Measurements from ENCODE around the gene GPX2.

- no peak for TF ChIP-seq POLR2A (IDR thresholded peaks at IDR 0.05)
- TF ChIP-seq, protein P1, sequence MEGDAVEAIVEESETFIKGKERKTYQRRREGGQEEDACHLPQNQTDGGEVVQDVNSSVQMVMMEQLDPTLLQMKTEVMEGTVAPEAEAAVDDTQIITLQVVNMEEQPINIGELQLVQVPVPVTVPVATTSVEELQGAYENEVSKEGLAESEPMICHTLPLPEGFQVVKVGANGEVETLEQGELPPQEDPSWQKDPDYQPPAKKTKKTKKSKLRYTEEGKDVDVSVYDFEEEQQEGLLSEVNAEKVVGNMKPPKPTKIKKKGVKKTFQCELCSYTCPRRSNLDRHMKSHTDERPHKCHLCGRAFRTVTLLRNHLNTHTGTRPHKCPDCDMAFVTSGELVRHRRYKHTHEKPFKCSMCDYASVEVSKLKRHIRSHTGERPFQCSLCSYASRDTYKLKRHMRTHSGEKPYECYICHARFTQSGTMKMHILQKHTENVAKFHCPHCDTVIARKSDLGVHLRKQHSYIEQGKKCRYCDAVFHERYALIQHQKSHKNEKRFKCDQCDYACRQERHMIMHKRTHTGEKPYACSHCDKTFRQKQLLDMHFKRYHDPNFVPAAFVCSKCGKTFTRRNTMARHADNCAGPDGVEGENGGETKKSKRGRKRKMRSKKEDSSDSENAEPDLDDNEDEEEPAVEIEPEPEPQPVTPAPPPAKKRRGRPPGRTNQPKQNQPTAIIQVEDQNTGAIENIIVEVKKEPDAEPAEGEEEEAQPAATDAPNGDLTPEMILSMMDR (IDR thresholded peaks at IDR 0.05): no peak
Measured at GRCh38 chr14:64948612-64949210, 6.2 kb upstream of the GPX2 start.
